Liver (tissue), 9 donors: ENCODE data around the gene LIMS1. TPM values are rescaled to one million over a fixed set of nuclear protein-coding genes. Genes with fewer than 3 reads are reported as not detected.

Source experiments
- DNase-seq: peaks from one replicate; pipeline ENCODE4 v3.0.0-alpha.2; 2017; ENCODE audit warnings: low spot score
- H3K27ac ChIP-seq, 2 donors: one replicate each; pipeline ENCODE4 v1.7.0; 2013; ENCODE audit warnings: inconsistent platforms in 2 of 2, low read length in 2 of 2, control low read depth in 1 of 2, low read depth in 1 of 2, mild to moderate bottlenecking in 1 of 2
- H3K27me3 ChIP-seq, 4 donors: one replicate each; pipeline versions ENCODE4 v1.6.1 to v1.7.0; 2013; ENCODE audit warnings: low read length in 3 of 4, inconsistent platforms in 1 of 4, mild to moderate bottlenecking in 1 of 4, moderate library complexity in 1 of 4; ENCODE audit not compliant: control insufficient read depth in 4 of 4, insufficient read depth in 4 of 4
- H3K36me3 ChIP-seq, 4 donors: one replicate each; pipeline versions ENCODE4 v1.6.1 to v1.7.0; 2013; ENCODE audit warnings: low read length in 3 of 4, mild to moderate bottlenecking in 3 of 4, low read depth in 1 of 4, moderate library complexity in 1 of 4; ENCODE audit not compliant: control insufficient read depth in 4 of 4, insufficient read depth in 3 of 4
- H3K4me1 ChIP-seq, 4 donors: one replicate each; pipeline versions ENCODE4 v1.6.1 to v1.7.0; 2013; ENCODE audit warnings: low read length in 3 of 4, mild to moderate bottlenecking in 3 of 4, moderate library complexity in 1 of 4; ENCODE audit not compliant: control insufficient read depth in 4 of 4, insufficient read depth in 4 of 4
- H3K4me3 ChIP-seq, 3 donors: one replicate each; pipeline versions ENCODE4 v1.6.1 to v1.7.0; 2013; ENCODE audit warnings: low read length in 3 of 3, control low read depth in 1 of 3, low read depth in 1 of 3, mild to moderate bottlenecking in 1 of 3
- H3K9ac ChIP-seq, 2 donors: one replicate each; pipeline ENCODE4 v1.7.0; 2013; ENCODE audit warnings: low read length in 2 of 2, mild to moderate bottlenecking in 2 of 2, moderate library complexity in 2 of 2, control low read depth in 1 of 2, low read depth in 1 of 2
- H3K9me3 ChIP-seq, 4 donors: one replicate each; pipeline versions ENCODE4 v1.6.1 to v1.7.0; 2013; ENCODE audit warnings: low read length in 3 of 4; ENCODE audit not compliant: control insufficient read depth in 4 of 4
- ATF3 ChIP-seq: IDR thresholded peaks from 2 replicates; pipeline ENCODE4 v1.6.1; 2016; ENCODE audit warnings: antibody characterized with exemption
- FOXA1 ChIP-seq: IDR thresholded peaks from 2 replicates; pipeline ENCODE4 v1.6.1; 2016; ENCODE audit warnings: antibody characterized with exemption
- FOXA2 ChIP-seq: IDR thresholded peaks from 2 replicates; pipeline ENCODE4 v1.6.1; 2016; ENCODE audit warnings: antibody characterized with exemption
- HNF4A ChIP-seq, 2 donors: conservative IDR thresholded peaks; 2 replicates each; pipeline ENCODE4 v1.6.1; 2016; ENCODE audit warnings: antibody characterized with exemption in 2 of 2, mild to moderate bottlenecking in 2 of 2
- HNF4G ChIP-seq: IDR thresholded peaks from 2 replicates; pipeline ENCODE4 v1.6.1; 2016; ENCODE audit warnings: antibody characterized with exemption
- JUND ChIP-seq, 2 donors: IDR thresholded peaks; 2 replicates each; pipeline ENCODE4 v1.6.1; 2016; ENCODE audit warnings: antibody characterized with exemption in 2 of 2
- MAX ChIP-seq: IDR thresholded peaks from 2 replicates; pipeline ENCODE4 v1.6.1; 2016; ENCODE audit warnings: antibody characterized with exemption
- NR2F2 ChIP-seq: IDR thresholded peaks from 2 replicates; pipeline ENCODE4 v1.6.1; 2016; ENCODE audit warnings: antibody characterized with exemption
- RAD21 ChIP-seq, 2 donors: IDR thresholded peaks; 2 replicates each; pipeline ENCODE4 v1.6.1; 2016; ENCODE audit warnings: antibody characterized with exemption in 2 of 2, mild to moderate bottlenecking in 2 of 2
- REST ChIP-seq: IDR thresholded peaks from 2 replicates; pipeline ENCODE4 v1.6.1; 2016; ENCODE audit warnings: antibody characterized with exemption, mild to moderate bottlenecking
- RXRA ChIP-seq, 2 donors: IDR thresholded peaks; 2 replicates each; pipeline ENCODE4 v1.6.1; 2017 to 2018; ENCODE audit warnings: antibody characterized with exemption in 2 of 2, mild to moderate bottlenecking in 1 of 2
- SP1 ChIP-seq: IDR thresholded peaks from 2 replicates; pipeline ENCODE4 v1.6.1; 2018; ENCODE audit warnings: antibody characterized with exemption, mild to moderate bottlenecking
- TAF1 ChIP-seq: conservative IDR thresholded peaks from 2 replicates; pipeline ENCODE4 v1.6.1; 2016; ENCODE audit warnings: antibody characterized with exemption, mild to moderate bottlenecking
- YY1 ChIP-seq: IDR thresholded peaks from 2 replicates; pipeline ENCODE4 v1.6.1; 2016; ENCODE audit warnings: antibody characterized with exemption, mild to moderate bottlenecking
- ZBTB33 ChIP-seq: IDR thresholded peaks from 2 replicates; pipeline ENCODE4 v1.6.1; 2016; ENCODE audit warnings: antibody characterized with exemption
- WGBS: extraction: QIAGEN DNeasy Blood & Tissue Kit; methylation state at CpG from one replicate; pipeline ENCODE4 v1.1.7; 2013; 5-methylcytosine and 5-hydroxymethylcytosine counted together
- polyA plus RNA-seq, 2 donors: library from polyadenylated mRNA; stranded (reverse) in 1 of 2; unstranded in 1 of 2; fragments of 200-250 nt in 1 of 2; fragments of >200 nt in 1 of 2; fragmentation: Nextera tagmentation in 1 of 2; extraction: Ambion mirVana in 1 of 2; gene quantifications; one replicate each; pipeline versions ENCODE4 v1.2.1 to v1.2.3, GENCODE V29; 2013 to 2015
- total RNA-seq, 2 donors: library from RNA; depleted of rRNA; stranded (reverse); fragments of >200 nt; gene quantifications; one replicate each; pipeline ENCODE4 v1.2.3, GENCODE V29; 2014
- TF ChIP-seq, protein P1 (sequence below): fragments of 150-350 bp; IDR thresholded peaks from 2 replicates; pipeline ENCODE4 v1.5.1; 2017; ENCODE audit warnings: improper control_type of control experiment, low read depth, low read length; ENCODE audit not compliant: missing input control
- donor health status: healthy.
- donor health status: healthy.
- donor health status: healthy.
- donor health status: healthy.
- donor health status: healthy.

Gene LIMS1
- total and polyA plus RNA-seq, 4 donors, result 10.2 to 37.1 (median 22.1) TPM

DNA sequence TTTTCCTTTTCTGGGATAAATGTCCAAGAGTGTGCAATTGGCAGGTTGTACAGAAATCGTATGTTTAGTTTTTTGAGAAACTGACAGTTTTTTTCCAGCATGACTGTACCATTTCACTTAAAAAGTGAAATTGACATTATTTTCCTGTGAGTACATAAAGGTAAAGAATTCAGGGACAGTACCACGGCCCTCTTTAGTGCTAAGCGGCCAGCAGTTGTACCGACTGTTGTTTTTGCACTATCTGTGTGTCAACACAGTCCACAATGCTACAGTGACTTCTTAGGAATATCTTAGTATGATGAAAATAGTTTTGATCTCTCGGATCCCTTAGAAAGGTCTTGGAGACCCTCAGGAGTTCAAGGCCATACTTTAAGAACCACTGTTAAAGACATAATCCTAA is 2.6 kb downstream of the LIMS1 start:
- Histone ChIP-seq H3K4me1 (peaks cover 2 to 17% (median 8%) of the 10 kb centered on the region in 4 donors), H3K4me3 (no peak overlapping the region), H3K9me3 (no peaks in the 10 kb centered on the region), H3K36me3 (no peaks in the 10 kb centered on the region), H3K27ac (no peak overlapping the region), H3K27me3 (no peaks in the 10 kb centered on the region), H3K9ac (no peak overlapping the region)
- DNase-seq, result no peak
- 92% methylated on average over 5 of the region's 5 CpGs for WGBS
- TF ChIP-seq, protein P1, sequence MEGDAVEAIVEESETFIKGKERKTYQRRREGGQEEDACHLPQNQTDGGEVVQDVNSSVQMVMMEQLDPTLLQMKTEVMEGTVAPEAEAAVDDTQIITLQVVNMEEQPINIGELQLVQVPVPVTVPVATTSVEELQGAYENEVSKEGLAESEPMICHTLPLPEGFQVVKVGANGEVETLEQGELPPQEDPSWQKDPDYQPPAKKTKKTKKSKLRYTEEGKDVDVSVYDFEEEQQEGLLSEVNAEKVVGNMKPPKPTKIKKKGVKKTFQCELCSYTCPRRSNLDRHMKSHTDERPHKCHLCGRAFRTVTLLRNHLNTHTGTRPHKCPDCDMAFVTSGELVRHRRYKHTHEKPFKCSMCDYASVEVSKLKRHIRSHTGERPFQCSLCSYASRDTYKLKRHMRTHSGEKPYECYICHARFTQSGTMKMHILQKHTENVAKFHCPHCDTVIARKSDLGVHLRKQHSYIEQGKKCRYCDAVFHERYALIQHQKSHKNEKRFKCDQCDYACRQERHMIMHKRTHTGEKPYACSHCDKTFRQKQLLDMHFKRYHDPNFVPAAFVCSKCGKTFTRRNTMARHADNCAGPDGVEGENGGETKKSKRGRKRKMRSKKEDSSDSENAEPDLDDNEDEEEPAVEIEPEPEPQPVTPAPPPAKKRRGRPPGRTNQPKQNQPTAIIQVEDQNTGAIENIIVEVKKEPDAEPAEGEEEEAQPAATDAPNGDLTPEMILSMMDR, result no peak
- no peak for TF ChIP-seq HNF4G
- no peak for TF ChIP-seq NR2F2
- no peak for TF ChIP-seq FOXA1
- TF ChIP-seq RAD21 (IDR thresholded peaks at IDR 0.05), result no peak
- no peak for TF ChIP-seq REST
- no peak for TF ChIP-seq JUND (IDR thresholded peaks at IDR 0.05)
- TF ChIP-seq YY1, result no peak
- no peak for TF ChIP-seq RXRA (IDR thresholded peaks at IDR 0.05)
- no peak for TF ChIP-seq SP1

DNA sequence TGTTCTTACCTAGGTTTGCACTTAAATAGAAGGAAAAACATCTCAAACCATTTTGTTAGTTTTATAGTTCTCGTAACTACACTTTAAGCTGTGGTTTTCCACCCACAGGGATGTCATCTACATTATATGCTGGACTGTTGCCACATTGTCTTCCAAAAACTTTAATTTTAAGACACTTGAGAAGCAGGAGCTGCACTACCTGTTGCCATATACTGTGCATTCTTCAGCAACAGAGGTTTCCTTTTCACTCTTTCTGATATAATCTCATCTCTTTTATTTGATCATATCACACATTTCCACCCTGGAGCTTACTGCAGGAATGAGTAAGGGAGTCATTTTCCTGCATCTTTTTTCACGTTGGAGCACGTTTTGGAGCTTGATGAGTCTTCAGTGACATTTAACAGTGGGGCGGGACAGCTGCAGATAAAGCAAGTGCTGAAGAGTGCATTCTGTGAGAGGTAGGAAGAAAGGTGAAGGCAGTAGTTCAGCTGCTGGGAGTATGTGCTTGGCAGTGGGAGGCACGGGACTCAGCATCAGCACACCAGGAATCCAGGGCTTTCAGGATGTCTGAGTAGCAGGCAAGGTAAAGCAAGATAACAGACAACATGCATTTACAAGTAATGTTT is 3.8 kb downstream of the LIMS1 start:
- H3K4me3 ChIP-seq, result no peak overlapping the region
- H3K4me1 ChIP-seq, result peaks cover 1 to 17% (median 7%) of the 10 kb centered on the region in 4 donors
- no peak for DNase-seq
- no peaks in the 10 kb centered on the region for H3K27me3 ChIP-seq
- no peak overlapping the region for H3K27ac ChIP-seq
- no peaks in the 10 kb centered on the region for H3K9me3 ChIP-seq
- TF ChIP-seq ATF3 (no peak), HNF4A (conservative IDR thresholded peaks at IDR 0.05) (no peak)
- no peak overlapping the region for H3K9ac ChIP-seq
- no peaks in the 10 kb centered on the region for H3K36me3 ChIP-seq
- 71% methylated on average over 5 of the region's 5 CpGs for WGBS

DNA sequence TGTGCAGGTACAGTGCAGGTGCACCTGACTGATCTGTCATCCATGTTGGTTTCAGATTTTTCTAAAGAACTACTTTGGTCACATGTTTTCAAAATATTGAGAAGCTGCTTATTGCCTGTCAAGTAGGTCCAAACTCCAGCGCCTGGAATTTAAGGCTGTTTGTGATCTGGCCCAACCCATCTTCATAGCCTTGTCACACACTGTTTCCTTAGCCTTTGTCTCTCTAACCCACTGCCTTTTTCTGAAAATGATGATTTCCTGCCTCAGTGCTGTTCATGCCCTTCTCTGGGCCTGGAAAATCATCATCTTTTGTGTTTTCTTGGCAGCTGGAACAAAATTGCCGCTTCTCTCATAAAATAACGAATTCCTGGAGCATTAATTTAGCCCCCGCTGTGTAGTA is 7.2 kb downstream of the LIMS1 start:
- no peak overlapping the region for H3K27ac ChIP-seq
- H3K9ac ChIP-seq, result no peak overlapping the region
- peaks cover 0 to 11% (median under 1%) of the 10 kb centered on the region in 4 donors for H3K4me1 ChIP-seq
- no peak for DNase-seq
- H3K4me3 ChIP-seq, result no peak overlapping the region
- H3K27me3 ChIP-seq, result no peaks in the 10 kb centered on the region
- no peaks in the 10 kb centered on the region for H3K36me3 ChIP-seq
- WGBS, result 88% methylated on average over 4 of the region's 4 CpGs
- H3K9me3 ChIP-seq, result no peaks in the 10 kb centered on the region
- TF ChIP-seq HNF4A (conservative IDR thresholded peaks at IDR 0.05) (no peak), ATF3 (no peak), ZBTB33 (no peak), TAF1 (no peak), RXRA (IDR thresholded peaks at IDR 0.05) (no peak), REST (no peak), NR2F2 (no peak), MAX (no peak), RAD21 (IDR thresholded peaks at IDR 0.05) (no peak), FOXA2 (no peak)
